ENCODE measurements around the gene TTC7B.

DNA sequence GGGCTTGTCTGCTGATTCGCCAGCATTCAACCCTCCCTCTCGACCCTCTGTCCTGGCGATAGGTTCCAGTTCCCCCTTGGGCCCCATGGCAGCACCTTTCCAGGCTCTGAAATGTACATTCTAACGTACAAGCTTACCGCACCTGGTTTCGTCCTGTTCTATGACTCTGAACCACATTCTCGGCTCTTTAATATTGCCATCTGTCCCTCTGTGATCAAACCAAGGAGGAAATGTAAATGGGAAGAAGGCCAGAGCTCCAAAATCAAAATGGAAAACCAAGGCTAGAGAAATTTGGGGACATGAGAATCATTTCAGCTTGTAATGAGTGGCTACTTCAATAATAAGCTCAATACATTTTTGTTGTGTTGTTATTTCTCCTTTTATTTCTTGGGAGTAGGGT, 117.2 kb downstream of the TTC7B start:
- TF ChIP-seq POLR2A (IDR thresholded peaks at IDR 0.05; ENCODE audit: extremely low read depth, insufficient read length) (no peak), CTCF (IDR thresholded peaks at IDR 0.05; ENCODE audit: low read depth, low read length) (no peak)

Data from NB4 (cell line).